Activated effector memory CD4-positive, alpha-beta T cell treated with anti-CD3 and anti-CD28 coated beads, Interleukin-2, amount 50 U/mL, for 16 hours (primary cell): ENCODE measurements around the gene RAPGEF4.

ENCODE experiments used
- DNase-seq: peaks from one replicate; pipeline ENCODE4 v3.0.0-alpha.2; 2020

Gene RAPGEF4

DNA sequence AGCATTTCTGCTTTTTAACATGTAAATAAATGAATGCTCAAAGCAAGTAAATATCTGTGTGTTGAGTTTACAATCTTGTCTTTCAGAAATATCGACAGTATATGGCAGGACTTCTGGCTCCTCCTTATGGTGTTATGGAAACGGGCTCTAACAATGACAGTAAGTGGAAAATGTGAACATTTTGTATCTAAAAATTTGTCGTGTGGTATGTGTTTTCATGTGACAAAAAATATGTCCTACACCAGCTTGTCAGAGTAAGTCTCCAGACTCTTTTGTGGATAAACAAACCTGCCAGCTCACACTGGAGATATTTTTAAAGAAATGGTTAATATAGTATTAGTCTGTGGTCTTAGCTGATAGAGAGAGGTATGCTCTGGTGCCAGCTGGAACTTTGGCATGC, 182.1 kb downstream of the RAPGEF4 start:
- DNase-seq = no peak

DNA sequence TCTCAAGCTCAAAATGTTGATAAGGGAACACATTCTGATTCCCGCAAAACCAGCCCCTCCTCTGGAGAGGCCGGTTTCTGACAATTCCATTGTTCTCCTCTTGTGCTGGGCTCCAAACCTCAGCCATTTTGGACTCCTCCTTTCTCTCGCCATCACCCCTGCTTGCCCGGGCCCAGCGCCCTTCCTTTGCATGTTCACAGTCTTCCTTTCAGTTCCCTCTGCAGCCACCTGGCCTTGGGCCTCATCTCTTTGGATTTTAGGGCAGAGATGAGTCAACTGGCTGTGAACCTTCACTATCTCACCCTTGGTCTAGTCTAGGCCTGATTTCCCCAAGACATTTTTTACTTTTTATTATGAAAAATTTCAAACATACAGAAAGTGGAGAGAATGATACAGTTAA, 184.1 kb downstream of the RAPGEF4 start:
- DNase-seq = no peak

DNA sequence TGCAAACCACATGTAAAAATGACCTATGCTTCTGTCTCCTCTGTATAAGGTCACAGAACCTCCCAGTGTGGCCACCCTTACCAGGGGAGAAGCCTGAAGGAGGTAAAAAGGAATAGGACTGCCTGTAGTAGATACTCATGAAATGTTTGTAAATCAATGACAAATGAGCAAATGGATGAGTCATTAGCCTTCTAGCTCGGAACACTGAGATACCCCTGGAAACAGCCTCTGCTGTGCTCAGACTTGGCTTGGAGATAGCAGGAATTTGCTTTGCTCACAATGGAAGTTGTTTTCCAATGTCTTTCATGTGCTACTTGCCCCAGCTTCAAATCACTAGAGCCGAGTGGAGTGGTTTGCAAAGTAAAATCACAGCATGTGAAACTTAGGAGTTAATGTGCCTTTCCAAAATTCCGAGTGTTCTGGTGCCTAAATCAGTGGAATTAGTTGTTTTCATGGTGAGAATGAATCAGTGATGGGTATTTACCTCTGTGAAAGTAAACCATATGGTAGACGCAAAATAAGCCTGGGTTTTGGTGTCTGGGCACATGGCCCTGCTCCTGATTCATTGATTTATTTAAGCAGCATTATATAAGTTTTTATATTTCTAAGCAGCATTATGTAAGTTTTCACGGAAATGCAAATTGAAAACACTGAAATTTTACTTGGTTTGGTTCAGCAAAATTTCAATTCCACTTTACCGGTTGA, 186.0 kb downstream of the RAPGEF4 start:
- DNase-seq = no peak

DNA sequence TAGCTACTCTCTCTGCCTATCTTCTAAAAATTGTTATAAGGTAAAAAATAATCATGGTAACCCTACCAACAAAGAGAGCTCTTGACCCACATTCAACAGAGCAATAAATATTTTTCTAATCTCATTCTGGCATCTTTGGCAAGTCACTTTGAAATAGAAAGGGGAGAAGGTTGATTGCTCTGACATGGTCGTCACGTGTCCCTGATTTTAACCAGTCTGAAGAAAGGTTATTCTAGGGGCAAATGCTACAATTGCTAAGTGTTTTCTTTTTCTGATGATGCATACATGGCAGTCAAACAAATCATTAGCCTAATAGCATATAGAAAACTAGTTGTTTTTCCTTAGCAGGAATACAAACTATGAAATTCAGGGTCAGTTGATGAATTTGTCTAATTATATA, 186.7 kb downstream of the RAPGEF4 start:
- no peak for DNase-seq

DNA sequence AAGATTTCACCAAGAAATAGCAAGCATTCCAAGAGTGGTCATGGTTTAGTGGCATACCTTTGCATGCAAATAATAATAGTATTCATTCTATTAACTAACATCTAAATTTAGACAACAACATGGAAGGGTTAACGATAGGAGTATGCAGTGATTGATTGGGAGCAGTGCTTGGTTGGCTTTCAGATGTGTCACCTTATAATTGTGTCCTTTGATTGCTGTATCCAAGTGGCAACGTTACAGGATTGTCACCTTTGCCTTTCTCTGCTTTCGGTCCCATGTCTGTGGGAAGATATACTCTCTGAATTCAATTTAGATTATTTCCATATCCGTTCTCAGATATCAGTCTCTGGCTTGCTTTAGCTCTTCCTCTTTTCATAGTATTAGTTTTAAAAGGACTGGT, 187.2 kb downstream of the RAPGEF4 start:
- no peak for DNase-seq

DNA sequence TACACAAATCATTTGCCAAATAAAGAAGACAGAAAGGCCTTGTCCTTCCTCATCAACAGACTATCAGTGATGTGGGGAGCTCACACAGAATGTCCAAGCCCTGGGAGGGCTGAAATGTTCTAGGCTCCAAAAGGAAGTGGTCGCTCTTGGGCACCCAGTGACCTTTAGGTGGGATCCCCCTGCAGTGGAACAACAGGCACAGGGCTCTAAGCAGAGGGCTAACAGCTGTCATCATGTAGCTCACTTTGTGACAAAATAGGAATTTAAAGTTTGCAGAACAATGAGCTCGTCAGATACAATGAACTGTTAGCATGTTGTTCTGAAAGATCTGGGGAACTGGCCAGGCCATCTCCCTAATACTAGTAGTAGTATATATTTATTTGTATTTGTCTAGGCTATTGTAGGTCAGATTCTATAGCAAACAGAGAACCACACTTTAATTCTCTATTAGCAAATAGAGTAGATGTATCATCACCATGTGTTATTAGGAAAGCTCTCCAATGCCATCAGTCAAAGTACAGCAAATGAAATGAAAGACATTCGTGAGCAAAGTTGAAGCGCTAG, 188.5 kb downstream of the RAPGEF4 start:
- no peak for DNase-seq

DNA sequence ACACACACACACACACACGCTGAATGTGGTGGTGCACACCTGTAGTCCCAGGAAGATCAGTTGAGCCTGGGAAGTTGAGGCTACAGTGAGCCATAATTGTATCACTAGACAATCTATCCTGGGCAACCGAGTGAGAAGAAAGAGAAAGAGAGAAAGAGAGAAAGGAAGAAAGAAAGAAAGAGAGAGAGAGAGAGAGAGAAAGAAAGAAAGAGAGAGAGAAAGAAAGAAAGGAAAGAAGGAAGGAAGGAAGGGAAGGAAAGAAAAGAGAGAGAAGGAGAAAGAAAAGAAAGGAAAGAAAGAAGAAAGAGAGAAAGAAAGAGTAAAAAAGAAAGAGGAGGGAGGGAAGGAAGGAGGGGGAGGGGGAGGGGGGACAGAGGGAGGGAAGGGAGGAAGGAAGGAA, 190.0 kb downstream of the RAPGEF4 start:
- DNase-seq = no peak

DNA sequence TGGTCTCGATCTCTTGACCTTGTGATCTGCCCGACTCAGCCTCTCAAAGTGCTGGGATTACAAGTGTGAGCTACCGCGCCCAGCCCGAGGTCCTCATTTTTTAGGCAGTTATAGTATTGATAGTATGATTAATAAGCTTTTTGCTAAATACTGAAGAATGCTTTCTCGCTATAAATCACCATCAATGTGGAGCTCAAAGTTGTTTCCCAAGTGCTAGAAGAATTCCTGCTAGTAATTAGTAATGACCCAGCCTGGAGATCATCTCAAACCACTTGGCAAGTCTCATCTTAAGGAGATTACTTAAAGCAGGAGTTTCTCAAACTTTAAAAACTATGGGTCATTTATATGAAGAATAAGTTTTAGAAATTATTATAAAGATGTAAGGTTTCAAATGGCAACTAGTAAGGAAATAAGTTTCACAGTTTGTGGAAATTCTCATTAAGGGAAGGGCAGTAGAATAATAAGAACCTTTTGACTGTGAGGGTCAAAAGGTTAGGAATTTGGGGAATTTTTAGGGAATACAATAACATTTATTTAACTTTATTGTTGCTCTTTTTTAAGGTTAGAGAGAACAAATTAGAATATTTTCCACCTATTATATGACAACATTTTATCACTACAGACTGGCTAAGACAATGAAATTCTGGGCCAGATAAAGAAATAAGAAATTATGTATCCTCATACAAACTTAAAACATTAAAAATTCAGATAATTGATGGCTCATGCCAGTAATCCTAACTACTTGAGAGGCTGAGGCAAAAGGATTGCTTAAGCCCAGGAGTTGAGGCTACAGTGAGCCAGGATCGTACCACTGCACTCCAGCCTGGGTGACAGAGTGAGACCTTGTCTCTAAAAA, 191.4 kb downstream of the RAPGEF4 start:
- DNase-seq = no peak

DNA sequence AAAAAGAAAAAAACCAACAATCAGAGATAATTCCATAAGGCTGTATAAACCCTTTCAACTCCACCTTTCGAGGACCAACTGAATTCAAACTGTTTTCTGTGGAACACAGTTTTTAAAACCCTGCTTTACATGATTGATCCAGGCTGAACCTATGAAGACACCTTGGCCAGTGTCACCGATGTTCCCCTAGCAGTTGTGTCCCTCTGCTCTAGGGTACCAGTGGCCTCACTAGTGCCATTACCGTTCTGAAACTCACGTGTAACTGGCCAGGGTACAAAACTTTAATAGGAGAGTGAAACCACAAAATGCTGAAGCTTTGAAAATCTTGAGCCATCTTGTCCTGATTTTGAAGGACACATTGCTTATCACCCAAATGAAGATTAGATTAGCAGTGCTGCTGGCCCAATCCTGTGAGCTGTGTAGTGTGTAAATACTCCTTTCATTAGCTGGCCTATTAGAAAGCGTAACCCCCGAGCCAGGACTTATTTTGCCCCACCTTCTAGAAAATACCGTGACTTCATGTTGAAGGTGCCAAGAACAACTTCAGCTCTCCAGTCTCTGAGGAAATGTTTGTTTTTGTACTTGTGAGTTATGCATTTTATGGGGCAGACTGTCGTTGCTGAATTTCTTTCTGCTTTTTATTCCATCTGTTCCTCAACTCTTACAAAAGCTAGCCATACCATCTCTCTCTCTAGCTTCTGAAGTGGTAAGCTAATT, 192.2 kb downstream of the RAPGEF4 start:
- DNase-seq = no peak

DNA sequence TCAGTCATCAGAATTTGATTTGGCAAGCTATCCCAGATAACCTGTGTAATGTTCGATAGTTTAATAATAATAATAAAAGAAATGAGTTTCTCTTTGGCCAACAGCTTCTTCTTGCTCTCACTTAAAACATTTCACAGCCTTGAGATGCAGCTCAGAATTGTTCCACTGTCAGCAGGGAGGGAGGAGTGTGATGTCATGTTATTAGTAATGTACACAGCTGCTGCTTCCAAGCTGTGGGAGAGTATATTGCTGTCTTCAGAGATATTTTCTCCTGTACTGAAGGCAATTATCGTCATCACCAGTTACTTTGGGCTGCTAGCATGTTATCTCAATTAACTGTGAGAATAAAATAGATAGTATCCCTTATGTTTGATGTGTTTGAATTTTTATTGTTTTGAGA, 193.1 kb downstream of the RAPGEF4 start:
- no peak for DNase-seq

DNA sequence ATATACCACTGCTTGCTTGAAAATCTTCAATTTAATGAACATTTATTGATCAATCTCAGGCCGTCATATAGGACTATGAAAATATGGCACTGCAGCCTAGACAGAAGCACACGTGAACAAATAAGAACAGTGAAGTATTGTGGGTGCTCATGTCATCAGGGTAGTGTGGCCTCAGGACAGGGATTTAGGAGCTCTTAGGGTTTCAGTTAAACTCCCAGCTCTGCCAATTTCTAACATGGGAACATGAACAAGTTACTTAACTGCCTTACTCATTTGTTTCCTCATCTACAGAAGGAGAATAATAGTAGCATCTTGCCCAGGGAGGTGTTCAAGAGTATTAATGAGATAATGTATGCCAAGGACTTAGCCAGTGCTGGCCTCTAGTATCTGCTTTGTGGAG, 194.0 kb downstream of the RAPGEF4 start:
- DNase-seq = no peak

DNA sequence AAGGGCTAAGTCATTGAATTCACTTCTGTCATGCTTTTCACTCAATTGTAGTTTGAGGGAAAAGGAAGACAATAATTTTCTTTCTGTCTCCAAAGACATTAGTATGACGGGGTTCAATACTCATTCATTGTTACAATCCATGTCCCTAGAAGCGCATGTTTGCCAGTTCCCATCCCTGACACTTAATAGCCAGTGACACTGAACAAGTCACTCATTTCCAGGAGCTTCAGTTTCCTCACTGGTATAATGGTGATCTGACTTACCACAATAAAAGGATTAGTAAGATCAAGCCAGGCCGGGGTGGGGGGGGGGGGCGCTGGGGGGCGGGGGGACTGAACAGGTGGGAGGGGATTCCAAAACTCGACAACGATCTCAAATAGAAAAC, 195.2 kb downstream of the RAPGEF4 start:
- no peak for DNase-seq

DNA sequence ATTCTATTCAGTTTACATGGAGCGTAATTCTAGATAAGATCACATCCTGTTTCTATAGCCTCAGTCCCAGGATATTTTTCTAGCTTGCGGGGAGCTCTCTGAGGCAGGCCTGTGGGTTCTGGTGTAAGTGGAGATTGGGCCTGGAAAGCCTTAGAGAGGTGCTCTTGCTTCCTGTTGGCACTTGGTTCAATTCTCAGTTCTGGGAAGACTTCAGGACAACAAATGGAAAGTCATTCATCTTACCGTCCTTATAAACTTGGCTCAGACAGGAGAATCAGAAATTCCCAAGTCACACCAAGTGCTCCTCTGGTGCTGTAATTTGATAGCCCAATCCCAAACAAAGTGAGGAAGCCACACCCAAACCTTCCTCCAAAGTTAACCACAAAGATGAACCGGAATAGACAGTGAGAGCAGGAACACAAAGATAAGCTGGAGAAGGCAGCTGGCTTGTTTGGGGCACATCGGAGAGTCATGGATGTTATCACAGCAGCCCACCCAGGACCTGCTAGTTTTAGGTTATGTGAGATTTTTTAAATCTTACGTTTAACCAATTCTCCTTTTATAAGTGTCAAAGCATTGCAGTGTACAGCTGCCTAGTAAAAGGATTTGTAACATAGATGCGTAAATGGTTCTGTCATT, 195.7 kb downstream of the RAPGEF4 start:
- DNase-seq = no peak

DNA sequence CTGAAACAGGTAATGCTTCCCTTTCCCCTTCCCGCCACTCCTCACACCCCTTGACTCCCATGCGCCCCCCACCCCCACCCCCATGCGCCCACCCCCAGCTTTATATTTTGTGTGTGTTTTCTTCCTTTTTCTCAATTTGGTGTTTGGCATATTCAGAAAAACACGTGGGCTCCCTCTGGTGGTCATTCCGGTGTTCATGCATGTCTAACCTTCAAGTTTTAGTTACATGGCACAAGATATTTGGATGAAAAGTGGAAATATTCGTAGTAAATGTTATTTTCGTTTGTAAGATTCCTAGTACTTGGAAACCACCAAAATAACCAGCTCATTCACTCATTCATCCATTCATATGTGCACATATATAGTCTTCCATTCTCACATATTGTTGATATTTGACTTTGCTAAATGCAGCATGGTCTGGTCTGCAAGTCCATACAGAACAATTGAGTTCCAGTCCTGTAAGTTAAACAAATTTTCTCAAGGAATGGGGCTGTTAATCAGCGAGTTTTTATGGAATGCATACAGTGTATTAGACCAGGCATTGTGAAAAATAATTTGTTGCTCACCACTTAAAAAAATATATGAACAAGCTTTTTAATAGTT, 196.4 kb downstream of the RAPGEF4 start:
- DNase-seq = peak; percentile 78

DNA sequence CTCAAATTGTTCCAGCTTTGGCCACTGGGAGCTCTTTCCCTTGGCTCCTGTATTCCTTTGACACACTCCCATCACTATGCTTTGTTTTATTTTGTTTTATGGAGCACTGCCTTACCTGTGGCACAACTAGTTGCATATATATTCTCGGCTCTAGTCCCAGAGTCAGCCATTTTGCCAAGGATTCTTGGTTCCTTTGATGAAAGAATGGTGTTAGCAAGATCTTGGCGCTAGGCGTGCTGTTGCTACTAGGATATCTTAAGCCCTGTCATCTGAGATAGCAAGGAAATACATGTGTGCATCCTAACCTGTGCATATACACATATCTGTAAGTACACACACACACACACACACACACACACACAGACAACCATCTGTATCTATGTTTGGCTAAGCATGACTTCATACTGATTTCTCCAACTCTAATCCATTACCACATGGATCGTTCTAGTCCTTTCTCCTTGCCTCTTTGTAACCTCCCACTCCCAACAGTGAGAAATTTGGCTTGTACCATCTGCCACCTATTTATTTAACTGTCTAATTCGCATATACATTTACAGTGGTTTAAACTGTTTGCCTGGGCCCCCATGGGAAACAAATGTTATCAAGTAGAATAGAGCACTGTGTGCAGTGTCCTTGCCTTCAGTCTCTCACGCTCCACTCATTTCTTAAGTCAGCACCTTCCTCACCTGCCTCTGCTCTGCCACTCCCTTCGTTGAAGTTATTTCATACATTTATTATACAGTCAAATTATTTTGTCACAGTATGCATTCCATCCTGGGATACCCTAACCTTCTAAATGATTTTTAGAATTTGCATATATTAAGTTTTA, 202.5 kb downstream of the RAPGEF4 start:
- no peak for DNase-seq

DNA sequence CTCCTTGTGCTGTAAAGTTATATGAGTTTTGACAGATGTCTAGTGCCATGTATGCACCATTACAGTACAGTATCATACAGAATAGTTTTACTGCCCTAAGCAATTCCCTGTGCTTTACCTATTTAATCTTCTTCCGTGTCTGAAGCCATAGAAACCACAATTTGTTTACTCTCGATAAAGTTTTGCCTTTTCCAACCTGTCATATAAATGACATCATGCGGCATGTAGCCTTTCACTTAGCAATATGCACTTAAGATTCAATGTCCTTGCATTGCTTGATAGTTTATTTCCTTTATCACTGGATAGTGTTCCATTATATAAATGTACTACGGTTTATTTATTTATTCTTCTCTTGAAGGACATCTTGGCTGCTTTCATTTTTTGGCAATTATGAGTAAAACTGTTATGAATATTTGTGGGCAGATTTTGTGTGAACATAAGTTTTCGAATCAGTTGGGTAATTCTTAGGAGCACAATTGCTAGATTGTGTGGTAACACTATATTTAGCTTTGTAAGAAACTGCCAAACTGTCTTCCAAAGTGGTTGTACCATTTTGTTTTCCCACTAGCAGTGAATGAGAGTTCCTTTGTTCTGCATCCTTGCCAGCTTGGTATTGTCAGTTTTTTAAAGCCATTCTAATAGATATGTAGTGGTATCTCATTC, 203.2 kb downstream of the RAPGEF4 start:
- no peak for DNase-seq

DNA sequence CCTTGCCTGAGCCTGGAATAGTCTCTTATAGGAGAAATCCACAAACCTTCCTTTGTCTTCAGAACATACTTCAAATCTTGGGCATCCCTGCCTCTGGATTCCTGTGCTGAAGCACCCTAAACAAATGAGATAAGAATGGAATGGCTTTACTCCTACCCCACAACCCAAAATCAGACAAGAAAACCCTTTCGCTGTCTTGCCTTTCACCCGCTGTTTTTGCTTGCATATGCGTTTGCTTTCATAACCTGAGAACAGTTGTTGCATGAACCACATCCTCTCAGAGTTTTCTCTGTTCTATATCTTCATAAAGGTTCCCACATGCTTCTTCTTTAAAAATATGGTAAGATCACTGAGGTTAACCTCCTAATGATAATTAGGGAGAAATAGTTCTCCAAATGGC, 207.9 kb downstream of the RAPGEF4 start:
- no peak for DNase-seq

DNA sequence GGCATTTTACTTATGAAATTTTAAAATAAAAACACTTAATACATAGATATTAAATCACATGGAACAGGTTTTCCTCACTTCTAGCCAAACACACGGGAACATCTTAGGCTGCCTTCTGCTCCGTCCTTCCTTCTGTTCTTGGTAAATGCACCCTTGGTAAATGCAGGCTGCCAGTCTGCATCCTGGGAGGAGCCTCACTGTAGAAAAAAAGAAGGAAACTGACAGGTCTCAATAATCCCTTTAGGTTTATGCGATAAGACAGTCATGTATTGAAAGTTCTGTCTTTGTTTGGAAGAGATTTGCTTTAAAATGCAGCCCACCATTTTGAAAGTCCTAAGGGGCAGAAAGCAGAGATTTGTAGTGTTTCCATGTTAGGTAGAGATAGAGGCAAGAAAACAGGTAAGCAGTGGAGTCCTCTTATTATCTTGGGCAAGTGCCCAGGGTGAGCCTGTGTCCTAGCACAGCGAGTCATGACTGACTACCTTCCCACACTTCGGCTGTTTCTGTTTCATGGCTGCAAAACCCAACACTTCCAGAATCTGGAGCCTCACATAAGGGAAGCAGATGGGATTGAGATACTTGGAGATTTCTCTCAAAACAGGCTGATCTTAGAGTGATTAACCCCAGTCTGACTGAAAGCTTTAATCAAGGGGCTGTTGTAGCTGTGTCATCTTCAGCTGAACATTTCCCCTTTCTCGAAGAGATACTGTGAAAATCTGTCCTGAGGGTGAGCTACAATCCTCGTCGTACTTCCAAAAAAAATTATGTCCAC, 208.6 kb downstream of the RAPGEF4 start:
- DNase-seq = no peak

DNA sequence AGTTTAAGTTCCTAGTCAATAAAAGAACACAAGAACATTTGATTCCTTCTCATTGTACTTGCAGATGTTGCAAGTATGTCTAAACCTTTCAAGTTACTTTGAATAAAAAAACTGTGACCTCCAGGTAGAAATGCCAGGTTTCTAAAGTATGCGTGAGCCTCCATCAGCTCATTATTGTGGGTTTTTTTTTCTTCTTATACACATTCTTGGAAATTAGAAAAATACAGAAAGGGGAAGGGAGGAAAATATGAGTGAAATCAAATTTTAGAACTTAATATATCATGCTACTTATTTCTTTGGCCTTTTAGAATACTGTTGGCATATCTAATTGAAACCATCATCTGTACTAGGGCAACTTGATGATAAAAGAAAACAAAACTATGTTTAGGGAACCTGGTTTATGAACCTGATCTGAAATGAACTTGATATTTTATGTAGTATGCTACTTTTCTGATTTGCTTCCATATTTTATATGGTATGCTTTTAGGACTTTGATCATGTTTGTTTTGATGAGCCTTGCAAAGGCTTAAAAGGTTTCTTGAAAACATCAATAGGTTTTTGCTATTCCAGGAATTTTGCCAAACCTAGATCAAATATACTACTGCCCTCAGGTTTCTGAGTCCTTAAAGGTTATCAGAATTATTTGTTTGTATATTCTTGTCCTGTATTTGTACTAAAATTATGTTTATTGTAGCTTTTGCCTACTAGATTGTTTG, 209.3 kb downstream of the RAPGEF4 start:
- no peak for DNase-seq

DNA sequence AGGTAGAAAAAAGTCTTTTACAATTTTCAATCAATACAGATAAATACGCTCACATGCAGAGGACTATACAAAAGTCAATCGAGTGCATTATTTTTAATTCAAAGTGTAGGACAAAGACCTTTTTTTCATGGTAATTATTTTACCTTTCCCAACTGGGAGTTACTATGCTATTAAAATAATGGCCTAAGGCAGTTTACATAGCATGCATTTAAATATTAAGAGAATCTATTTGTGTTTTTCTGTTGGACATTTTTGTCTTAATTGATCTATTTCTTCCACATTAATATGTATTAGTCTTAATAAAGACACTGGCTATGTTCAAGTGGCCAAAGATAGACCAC, 209.8 kb downstream of the RAPGEF4 start:
- no peak for DNase-seq
